Measurements from ENCODE around the gene BANP.
"Not testable (repeated sequence)": the region's sequence is repeated elsewhere in the genome, so short reads cannot be mapped to it uniquely, and the experiment has no call there.

The BANP gene

GRCh38 chr16:88067530-88068411, 116.5 kb downstream of the BANP start:
- no peak for DNase-seq (ENCODE audit: low read depth)

GRCh38 chr16:88068476-88069396, 117.5 kb downstream of the BANP start:
- no peak for DNase-seq (ENCODE audit: low read depth)

GRCh38 chr16:88069397-88070168, 118.3 kb downstream of the BANP start:
- no peak for DNase-seq (ENCODE audit: low read depth)

GRCh38 chr16:88070341-88070740, 119.1 kb downstream of the BANP start:
- no peak for DNase-seq (ENCODE audit: low read depth)

- no peak for DNase-seq (ENCODE audit: low read depth)
Measured at GRCh38 chr16:88070989-88071625, 119.9 kb downstream of the BANP start.

- no peak for DNase-seq (ENCODE audit: low read depth)
Measured at GRCh38 chr16:88071908-88072307, 120.7 kb downstream of the BANP start.

- no peak for DNase-seq (ENCODE audit: low read depth)
Measured at GRCh38 chr16:88072571-88073001, 121.4 kb downstream of the BANP start.

- no peak for DNase-seq (ENCODE audit: low read depth)
Measured at GRCh38 chr16:88073201-88073721, 122.0 kb downstream of the BANP start.

- DNase-seq (ENCODE audit: low read depth) = no peak
Measured at GRCh38 chr16:88074041-88074440, 122.8 kb downstream of the BANP start.

GRCh38 chr16:88076211-88076931, 125.1 kb downstream of the BANP start:
- DNase-seq (ENCODE audit: low read depth) = no peak

- DNase-seq (ENCODE audit: low read depth) = not testable (repeated sequence)
Measured at GRCh38 chr16:88076932-88077320, 125.7 kb downstream of the BANP start.

- no peak for DNase-seq (ENCODE audit: low read depth)
Measured at GRCh38 chr16:88077328-88078108, 126.3 kb downstream of the BANP start.

GRCh38 chr16:88078111-88078775, 127.0 kb downstream of the BANP start:
- no peak for DNase-seq (ENCODE audit: low read depth)

GRCh38 chr16:88083582-88083981, 132.3 kb downstream of the BANP start:
- DNase-seq (ENCODE audit: low read depth) = no peak

- no peak for DNase-seq (ENCODE audit: low read depth)
Measured at GRCh38 chr16:88084881-88085280, 133.6 kb downstream of the BANP start.

GRCh38 chr16:88086571-88087516, 135.6 kb downstream of the BANP start:
- DNase-seq (ENCODE audit: low read depth) = no peak

- DNase-seq (ENCODE audit: low read depth) = no peak
Measured at GRCh38 chr16:88087517-88087877, 136.3 kb downstream of the BANP start.

- DNase-seq (ENCODE audit: low read depth) = no peak
Measured at GRCh38 chr16:88088161-88088581, 136.9 kb downstream of the BANP start.
